SU-DHL-6 (cell line): Measurements from ENCODE around the gene C1orf198.

Experiments
- CTCF ChIP-seq: fragments of 200-600 bp; sonication (generic); IDR thresholded peaks from one replicate; pipeline ENCODE4 v1.5.1; 2017; ENCODE audit warnings: antibody characterized with exemption, mild to moderate bottlenecking, low read length, moderate library complexity; ENCODE audit not compliant: insufficient read depth, poor library complexity, severe bottlenecking
- EZH2phosphoT487 ChIP-seq: fragments of 200-600 bp; sonication (generic), shearing (Covaris generic); conservative IDR thresholded peaks from 2 replicates; pipeline ENCODE4 v1.6.1; 2018; ENCODE audit warnings: mild to moderate bottlenecking, antibody characterized with exemption, low read length, moderate library complexity, mixed read lengths

DNA sequence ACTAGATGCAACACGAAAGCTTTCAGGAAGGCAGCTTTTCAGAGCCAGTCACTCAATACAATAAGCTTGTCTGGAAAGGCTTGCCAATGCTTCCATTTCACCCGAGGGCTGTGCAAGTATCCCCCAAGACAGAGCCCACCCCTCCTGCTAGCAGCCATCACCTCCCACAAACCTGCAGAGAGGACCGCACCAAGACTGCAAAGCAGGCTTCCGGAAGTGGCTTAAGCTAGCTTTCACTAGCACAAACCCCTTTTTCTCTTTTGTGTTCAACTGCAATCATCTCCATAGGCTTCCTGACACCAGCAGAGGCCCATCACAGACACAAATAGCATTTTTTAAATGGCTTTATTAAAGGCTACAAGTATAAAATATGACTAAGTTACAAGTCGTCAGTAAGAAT, 31.5 kb downstream of the C1orf198 start:
- TF ChIP-seq CTCF (no peak), EZH2phosphoT487 (no peak)
